Left kidney (tissue), 2 donors: ENCODE measurements around the gene ZC3HAV1L. TPM values are rescaled to one million over a fixed set of nuclear protein-coding genes. Genes with fewer than 3 reads are reported as not detected.
A peak's percentile ranks its signal among the peaks of the same experiment; 100 is the strongest.
"Not testable (repeated sequence)": the region's sequence is repeated elsewhere in the genome, so short reads cannot be mapped to it uniquely, and the experiment has no call there.

Experiments used
- DNase-seq: peaks from one replicate; pipeline ENCODE4 v3.0.0-alpha.2; 2013
- polyA plus RNA-seq: library from polyadenylated mRNA; unstranded; fragments of 120-200 nt; gene quantifications from one replicate; pipeline ENCODE4 v1.2.1, GENCODE V29; 2013; ENCODE audit not compliant: insufficient read length

The ZC3HAV1L gene
- polyA plus RNA-seq, 1 donor: 29.3 TPM

DNA sequence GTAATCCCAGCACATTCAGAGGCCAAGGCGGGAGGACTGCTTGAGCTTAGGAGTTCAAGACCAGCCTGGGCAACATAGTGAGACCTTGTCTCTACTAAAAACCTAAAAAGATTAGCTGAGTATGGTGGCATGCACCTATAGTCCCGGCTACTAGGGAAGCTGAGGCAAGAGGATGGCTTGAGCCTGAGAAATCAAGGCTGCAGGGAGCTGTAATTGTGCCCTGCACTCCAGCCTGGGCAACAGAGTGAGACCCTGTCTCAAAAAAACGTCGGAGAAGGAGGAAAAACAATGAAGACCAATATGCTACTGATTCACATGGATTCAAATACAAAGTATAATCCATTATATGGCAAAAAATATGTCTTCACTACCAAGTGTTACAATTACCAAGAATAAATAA is 13.6 kb downstream of the ZC3HAV1L start:
- DNase-seq: no peak

DNA sequence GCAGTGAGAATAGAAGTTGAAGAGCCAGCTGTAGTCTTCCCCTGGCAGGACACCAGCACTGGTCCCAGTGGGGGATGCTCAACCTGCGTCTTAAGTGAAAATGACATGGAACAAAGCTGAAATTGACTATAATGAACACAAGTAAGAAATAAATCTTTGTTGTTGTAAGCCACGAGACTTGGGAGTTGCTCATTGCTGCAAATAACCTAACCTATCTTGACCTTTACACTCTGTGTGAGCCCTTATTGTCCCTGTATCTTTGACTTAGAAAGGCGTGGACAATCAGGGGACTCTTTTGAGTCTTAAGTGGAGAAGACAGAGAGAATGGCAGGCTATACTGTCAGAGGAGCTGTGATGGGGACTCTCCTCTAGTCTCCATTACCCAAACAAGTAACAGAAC is 16.9 kb downstream of the ZC3HAV1L start:
- DNase-seq: no peak

DNA sequence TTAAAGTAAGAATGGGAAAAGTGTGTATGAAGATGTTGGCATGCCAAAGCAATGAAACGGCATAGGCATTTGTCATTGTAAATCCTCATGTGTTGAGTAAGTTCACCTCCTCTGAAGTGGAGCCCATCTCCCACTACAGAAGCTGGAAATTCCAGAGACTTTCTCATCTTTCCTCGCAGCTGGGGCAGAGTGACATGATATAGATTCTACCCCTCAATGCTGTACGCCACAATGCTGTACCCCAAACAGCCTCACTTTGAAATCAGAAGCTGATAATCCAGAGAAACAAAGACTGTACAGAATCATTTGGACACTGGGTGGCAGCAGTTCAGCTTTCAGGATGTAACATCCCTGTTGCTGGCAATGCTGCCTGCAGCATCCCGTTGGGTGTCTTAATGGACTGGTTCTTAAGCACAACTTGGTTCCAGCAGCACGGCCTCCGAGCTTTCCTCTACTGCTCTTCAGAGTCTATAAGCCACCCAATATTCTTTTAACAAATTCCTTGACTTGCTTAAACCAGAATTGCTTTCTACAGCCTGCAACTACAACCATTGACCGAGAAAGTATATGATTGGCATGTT is 18.8 kb downstream of the ZC3HAV1L start:
- DNase-seq: peak; percentile 63

DNA sequence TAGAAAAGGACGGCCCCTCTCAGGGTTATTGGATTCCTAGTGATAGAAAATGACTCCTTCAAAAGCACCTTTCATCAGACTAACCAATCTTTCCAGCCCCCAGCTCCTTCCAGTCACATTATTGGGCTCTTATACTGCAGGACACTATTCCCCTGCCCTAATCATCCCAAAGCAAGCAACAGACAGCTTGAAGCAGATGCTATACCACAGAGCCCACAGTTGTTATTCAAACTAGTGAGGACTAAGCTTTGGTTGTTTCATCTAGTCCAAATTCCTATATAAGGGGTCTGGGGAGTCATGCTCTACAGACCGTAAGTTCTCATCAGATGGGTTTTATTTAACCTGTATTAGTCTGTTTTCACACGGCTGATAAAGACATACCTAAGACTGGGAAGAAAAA is 24.5 kb downstream of the ZC3HAV1L start:
- no peak for DNase-seq

DNA sequence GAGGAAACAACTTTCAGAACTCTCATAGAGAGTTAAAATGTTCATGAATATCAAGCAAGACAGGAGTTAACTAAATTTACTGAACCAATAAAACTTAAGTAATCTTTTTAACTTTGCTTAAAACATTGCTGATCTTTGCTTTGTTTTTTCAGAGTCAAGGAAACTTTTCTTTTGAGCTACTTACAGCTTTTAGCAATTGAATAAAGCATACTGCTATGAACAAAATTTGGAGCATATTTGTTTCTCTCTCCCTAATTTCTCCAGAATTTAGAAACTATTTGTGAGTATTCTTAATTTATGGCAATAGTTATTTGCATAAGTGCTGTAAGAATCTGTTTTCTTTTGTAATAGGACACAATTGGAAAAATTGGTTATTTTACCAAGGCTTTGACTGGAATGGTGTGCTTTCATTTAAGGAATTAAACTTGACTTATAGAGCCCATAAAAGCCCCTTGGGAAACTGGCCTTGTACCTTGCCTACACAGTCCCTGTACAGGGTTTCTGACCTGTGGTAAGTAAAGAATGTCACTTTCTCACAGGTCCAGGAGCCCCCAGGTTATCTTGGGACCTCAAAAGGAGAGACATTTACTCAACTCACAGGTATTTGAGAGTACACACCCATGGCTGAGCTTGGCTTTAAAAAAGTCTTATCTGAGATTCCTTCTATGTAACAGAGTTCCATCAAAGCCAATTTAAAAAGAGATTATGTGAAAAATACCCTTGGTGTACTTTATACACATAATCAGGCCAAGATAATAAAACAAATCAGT is 31.3 kb downstream of the ZC3HAV1L start:
- no peak for DNase-seq

DNA sequence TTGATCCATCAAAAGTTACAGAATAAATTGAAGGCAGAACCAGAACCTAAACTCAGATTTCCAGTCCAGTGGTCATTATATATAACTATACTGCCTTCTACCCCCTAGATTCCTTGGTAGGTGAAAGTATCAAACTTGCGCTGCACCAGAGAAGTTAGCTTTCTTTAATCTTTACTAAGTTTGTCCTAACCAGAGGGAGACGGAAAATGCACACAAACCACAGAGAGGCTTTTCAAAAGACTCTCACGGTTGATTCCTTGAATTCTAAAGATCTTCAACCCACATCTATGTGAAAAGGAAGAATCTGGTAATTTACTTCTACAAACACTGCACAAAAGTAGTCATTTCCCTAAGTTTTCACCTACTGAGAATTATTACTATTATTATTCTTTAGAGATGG is 36.4 kb downstream of the ZC3HAV1L start:
- no peak for DNase-seq

DNA sequence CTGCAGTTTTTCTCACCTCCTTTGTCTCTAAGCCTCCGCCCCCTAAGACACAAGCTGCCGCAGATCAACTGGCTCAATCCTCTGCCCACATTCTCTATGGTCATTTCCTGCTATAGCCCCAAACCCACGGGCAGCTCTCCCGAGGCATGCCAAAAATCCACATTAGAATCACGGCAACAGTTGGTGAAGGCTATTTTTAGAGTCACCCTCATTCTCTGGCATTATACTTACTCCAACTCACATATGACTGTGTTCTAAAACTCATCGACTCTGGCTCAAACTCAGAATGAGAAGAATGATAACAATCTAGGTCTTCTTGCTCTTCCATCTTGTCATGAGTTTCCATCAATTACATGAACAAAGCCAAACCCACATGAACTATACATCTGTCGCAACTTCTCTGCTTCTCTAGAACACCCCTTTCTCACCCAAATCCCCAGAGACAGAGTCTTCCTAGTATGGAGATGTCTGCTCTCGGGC is 43.8 kb downstream of the ZC3HAV1L start:
- no peak for DNase-seq

DNA sequence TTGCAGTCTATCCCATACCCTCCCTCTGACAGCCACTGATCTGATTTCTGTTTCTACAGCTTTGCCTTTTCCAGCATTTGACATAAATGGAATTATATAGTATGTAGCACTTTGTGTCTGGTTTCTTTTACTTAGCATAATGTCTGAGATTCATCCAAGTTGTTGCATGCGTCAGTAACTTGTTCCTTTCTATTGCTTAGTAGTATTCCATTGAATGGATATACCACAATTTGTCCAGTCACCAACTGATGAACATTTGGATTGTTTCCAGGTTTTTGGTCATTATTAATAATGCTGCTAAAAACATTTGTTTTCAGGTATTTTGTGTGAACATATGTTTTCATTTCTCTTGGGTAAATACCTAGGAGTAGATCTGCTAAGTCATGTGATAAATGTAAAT is 48.2 kb downstream of the ZC3HAV1L start:
- DNase-seq: no peak

DNA sequence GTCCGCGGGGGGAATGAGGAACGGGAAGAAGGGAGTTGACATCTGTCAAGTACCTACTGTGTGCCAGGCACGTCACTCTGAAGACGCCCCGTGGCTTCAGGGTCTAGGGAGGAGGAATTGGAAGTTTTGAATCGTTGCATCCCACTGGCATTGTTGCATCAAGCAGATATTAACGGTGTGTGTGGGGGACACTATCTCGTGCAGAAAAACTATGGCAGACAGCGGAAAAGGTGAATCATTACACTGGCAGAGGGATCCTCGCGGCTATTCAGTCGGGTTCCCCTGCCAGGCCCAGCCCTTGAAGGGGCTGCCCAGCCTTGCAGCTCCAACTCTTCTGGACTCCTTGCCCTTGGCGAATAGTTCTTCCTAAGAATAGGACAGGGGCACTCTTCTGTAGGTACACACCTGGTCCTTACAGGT is 53.6 kb downstream of the ZC3HAV1L start:
- no peak for DNase-seq

DNA sequence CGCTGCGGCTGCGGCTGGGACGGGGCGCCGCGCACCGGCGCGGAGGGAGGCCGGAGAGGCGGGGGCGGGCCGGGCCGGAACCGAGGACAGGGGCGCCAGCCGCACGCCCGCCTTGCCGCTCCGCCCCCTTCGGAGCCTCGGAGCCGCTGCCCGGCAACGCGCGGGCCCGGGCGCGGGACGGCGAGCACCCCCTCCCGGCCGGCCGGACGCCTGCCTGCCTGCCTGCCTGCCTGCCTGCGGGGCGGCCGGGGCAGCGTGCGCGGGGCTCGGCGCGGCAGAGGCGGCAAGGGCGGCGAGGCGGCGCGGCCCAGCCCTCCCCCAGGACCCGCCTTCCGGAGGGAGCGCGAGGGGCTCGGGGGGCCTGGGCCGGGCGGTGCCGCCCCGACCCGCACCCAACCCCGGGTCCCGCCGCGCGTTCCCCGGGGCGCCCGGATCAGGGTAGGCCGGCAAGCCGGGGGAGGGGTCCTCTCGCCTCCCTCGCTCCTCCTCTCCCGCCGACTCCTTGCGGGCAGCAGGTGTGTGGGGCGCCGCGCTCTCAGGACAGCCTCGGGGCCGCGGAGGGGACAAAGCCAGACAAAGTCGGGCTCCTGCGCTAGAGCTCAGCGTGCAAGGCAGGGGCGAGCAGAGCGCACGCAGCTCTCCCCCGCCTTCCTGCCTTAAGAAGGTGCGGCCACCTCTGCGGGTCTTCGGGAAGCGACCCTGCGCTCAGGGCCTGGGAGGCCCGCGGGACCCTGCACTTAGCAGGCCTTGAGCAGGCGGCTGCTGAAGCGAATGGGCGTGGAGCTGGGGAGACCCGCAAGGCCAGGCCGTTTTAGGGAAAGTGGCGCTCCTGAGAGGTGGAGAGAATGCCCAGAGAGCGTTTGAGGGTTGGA is 54.3 kb downstream of the ZC3HAV1L start, which contains the start of gene KIAA1549:
KIAA1549 (minus strand) TSS at position 58 of the 872 bp plus-strand sequence. CDS start 120 bp downstream, outside the sequence.
- DNase-seq: peak; percentile 57

DNA sequence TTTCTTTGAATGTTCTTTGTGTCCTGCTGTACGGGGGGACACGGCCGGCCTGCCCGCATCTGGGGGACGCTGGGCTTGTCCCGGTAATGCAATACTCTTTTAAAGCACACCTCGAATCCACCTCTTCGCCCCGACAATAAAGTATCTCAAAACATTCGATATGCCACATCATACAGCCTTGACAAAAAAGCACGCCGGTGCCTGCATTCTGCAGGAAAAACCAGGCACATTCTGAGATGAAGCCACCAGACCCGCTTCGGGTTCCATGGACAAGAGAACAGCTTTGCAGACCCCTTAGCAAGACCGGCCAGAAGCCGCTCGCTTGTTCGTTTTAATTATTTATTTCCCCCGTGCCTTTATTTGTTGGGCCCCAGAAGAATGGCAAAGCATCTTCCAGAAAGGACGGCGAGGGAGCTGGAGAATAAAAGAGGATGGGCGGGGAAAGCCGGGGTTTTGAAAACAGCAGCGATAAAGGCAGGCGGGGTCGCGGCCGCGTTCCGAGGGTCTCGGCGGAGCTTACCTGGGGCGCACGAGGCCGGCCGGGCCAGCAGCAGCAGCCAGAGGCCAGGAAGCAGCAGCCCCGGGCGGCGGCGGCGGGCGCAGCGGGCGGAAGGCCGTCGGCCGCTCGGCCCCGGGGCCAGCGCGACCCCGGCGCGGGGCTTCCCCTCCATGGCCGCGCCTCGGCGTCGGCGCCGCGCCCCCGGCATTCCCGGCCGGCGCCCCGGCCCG is 55.1 kb downstream of the ZC3HAV1L start:
- DNase-seq: peak; percentile 22

DNA sequence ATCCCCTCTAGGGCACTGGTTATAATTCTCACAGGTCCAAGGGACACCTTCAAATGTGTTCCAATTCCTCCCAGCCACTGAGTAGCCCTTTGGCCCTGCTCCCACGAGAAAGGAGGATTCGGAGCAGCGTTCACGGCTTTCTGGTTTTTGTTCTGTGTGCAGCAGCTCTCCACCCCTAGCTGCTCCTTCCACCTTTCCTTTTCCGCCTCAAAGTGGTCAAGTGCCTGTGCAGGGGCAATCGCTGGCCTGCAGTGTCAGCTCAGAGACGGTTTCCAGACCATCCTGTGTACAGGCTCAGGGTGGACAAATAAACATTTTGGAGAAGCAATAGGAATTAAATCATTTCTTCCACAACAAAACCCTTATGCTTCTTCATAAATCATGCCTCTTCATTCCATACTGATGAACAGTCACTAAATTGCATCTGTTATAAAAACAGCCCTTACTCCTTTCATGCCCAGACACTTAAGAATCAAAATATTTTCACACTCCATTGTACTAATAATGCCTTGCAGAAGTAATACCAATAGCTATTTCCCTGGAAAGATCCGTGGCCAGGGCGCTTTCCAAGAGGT is 55.8 kb downstream of the ZC3HAV1L start:
- DNase-seq: no peak

DNA sequence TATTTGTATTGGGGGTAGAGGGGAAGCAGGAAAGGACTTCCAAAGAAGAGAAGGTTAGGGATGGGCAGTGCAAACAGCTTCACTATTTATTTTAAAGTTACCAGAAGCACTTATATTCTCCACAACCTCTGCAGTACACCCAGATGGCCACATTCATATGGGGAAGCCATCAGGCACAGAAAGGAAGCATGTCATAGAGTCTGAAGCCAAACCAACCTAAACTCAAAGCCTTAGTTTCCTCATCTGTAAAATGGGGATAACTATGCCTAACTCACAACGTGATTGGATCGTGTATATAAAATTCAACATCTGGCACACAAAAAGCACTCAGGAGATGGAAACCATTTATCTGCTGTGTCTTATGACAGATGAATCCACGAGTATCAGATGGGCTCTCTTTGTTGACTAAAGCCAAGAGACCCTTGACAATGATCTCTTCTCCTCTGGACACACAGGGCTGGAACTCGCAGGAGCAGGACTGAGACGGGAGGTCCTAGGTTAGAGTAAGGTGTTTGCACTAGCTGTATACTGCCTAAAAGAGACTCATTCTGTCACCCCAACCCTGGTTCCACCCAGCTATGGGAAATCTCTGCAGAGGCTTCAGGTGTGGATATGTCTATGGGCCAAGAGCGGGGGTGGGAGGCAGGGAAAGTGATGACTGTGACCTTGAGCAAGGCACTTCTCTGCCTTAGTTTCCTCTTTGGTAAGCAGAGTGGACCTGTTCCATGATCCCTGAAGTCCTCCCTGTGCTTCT is 56.4 kb downstream of the ZC3HAV1L start:
- no peak for DNase-seq

DNA sequence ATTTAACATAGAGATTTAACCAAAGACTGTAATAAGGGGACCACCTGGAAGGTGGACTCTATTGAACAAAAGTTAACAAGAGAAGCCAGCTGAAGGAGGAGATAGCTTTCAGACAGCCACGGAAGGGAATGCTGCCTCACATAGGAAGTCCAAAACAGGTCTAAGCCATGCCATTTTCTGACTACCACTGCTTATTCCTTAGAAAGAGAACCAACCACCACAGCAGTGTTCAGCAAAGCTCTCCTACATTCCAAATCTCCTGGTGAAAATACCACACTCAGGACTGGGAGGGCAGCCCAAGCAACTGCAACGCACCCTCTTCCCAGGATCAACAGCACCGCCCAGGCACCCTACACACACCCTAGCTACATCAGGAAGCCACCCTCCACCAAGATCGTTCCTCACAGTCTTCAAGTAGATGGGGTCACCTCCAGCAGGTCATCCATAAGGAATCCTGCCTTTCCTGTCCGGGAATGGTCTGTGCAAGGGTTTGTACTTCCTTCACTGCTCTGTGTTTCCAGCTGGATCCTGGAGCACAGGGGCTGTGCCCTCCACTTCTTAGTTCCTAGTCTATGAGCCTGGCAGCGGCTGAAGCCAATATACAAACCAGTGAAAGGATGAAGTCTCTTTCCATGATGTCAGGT is 57.2 kb downstream of the ZC3HAV1L start:
- no peak for DNase-seq

DNA sequence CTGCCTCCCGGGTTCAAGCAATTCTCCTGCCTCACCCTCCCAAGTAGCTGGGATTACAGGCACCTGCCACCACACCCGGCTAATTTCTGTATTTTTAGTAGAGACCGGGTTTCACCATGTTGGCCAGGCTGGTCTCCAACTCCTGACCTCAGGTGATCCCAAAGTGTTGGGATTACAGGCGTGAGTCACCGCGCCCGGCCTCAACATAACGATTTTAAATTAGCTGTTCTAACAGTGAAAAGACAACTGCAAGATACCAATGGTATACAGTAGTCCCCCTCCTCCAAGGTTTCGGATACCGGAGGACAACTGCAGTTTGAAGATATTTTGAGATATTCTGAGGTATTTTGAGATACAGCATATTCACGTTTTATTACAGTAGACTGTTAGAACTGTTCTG is 59.7 kb downstream of the ZC3HAV1L start:
- DNase-seq: not testable (repeated sequence)

Other genes with a start within 250 kb of the ZC3HAV1L start
- gene TMEM213, start 238.0 kb downstream of the ZC3HAV1L start, polyA plus RNA-seq: 39.2 TPM
- 58.9 TPM for gene ATP6V0A4, start 237.8 kb downstream of the ZC3HAV1L start, polyA plus RNA-seq
- 15.5 TPM for gene KIAA1549, start 54.7 kb downstream of the ZC3HAV1L start, polyA plus RNA-seq
- 19.2 TPM for gene ZC3HAV1, start 73.7 kb upstream of the ZC3HAV1L start, polyA plus RNA-seq
- 27.5 TPM for gene UBN2, start 195.2 kb upstream of the ZC3HAV1L start, polyA plus RNA-seq